ENCODE measurements around the gene BTC.
"Not testable (repeated sequence)": the region's sequence is repeated elsewhere in the genome, so short reads cannot be mapped to it uniquely, and the experiment has no call there.

Gene BTC

DNA sequence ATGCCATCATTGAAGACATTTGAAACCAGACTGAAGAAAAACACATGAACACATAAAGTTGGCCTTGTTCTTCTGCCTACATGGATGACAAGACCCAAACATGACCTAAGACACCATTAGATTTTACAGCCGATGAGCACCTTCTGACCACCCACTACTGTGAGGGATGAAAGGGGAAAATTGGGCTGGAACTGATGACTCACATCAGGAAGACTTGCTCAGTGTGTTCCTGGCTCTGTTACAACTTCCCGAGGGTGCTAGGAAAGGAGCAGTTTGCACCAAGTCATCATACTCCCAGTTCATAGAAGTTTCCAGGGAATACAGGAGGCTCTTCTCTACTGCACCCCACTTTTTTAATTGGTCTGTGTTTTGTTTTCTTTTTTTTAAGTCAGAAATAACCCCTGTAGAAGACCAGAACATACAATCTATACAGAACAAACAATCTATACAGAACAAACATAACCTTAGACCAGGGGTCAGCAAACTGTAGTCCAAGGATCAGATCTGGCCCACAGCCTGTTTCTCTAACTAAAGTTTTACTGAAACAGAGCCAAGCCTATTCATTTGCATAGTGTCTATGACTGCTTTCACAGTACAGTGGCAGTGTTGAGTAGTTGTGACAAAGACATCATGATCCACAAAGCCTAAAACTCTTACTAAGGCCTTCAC lies 25.3 kb downstream of the BTC start:
- in situ Hi-C loops (cut with HindIII; ENCODE audit: low pct_ligation_motif_present, low pct_unique_long_range_greater_than_20kb, low sequenced_read_pairs): no loop called here
- DNase-seq: peak; percentile 42

- DNase-seq: no peak
- in situ Hi-C loops (cut with HindIII; ENCODE audit: low pct_ligation_motif_present, low pct_unique_long_range_greater_than_20kb, low sequenced_read_pairs): no loop called here
These were observed 30.2 kb downstream of the BTC start for GRCh38 chr4:74764119-74764518.

- no peak for DNase-seq
- in situ Hi-C loops (cut with HindIII; ENCODE audit: low pct_ligation_motif_present, low pct_unique_long_range_greater_than_20kb, low sequenced_read_pairs): no loop called here
These were observed 35.7 kb downstream of the BTC start for GRCh38 chr4:74758551-74759145.

GRCh38 chr4:74757136-74757535 lies 37.2 kb downstream of the BTC start:
- DNase-seq: no peak
- in situ Hi-C loops (cut with HindIII; ENCODE audit: low pct_ligation_motif_present, low pct_unique_long_range_greater_than_20kb, low sequenced_read_pairs): no loop called here

- in situ Hi-C loops (cut with HindIII; ENCODE audit: low pct_ligation_motif_present, low pct_unique_long_range_greater_than_20kb, low sequenced_read_pairs): no loop called here
- no peak for DNase-seq
These were observed 38.8 kb downstream of the BTC start for GRCh38 chr4:74755486-74755885.

- in situ Hi-C loops (cut with HindIII; ENCODE audit: low pct_ligation_motif_present, low pct_unique_long_range_greater_than_20kb, low sequenced_read_pairs): no loop called here
- DNase-seq: no peak
These were observed 40.1 kb downstream of the BTC start for GRCh38 chr4:74754218-74754617.

DNA sequence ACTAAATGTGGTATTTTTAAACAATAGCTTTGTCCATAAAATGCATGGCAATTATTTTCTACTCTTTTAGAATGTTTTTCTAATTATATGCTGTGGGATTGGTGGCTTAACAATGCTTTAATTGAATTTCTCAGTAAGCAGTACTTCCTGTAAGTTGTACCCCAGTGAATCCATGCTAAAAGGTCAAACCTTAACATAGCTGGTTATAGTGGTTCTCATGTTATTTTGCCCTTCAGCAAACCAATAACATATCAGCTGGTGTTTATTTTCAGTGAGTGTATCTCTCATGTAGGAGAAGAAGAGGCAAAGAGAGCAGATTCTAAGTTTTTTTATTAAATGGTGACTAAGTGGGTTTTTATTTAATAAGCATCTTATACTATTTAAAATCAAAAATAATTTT lies 41.5 kb downstream of the BTC start:
- no peak for DNase-seq
- in situ Hi-C loops (cut with HindIII; ENCODE audit: low pct_ligation_motif_present, low pct_unique_long_range_greater_than_20kb, low sequenced_read_pairs): no loop called here

DNA sequence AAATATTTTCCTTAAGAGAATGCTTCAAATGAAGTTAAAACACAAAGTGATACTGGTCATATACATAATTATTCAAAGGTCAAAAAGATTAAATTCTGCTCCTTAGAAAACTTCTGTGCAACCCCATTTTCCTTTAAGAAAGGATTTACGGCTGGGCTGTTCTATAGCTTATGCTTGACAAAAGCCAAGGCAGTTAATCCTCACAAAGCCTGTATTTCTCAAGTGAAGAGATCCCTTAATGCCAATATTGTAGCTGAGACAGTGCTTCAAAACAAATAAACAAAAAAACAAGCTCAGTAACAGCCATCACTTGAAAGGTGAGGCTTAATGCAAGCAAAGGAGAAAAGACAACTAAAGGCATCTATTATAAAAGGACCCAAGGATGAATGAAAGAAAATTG lies 42.5 kb downstream of the BTC start:
- no peak for DNase-seq
- in situ Hi-C loops (cut with HindIII; ENCODE audit: low pct_ligation_motif_present, low pct_unique_long_range_greater_than_20kb, low sequenced_read_pairs): no loop called here

GRCh38 chr4:74751247-74751646 lies 43.1 kb downstream of the BTC start:
- in situ Hi-C loops (cut with HindIII; ENCODE audit: low pct_ligation_motif_present, low pct_unique_long_range_greater_than_20kb, low sequenced_read_pairs): no loop called here
- DNase-seq: no peak

GRCh38 chr4:74742185-74742584 lies 52.1 kb downstream of the BTC start:
- in situ Hi-C loops (cut with HindIII; ENCODE audit: low pct_ligation_motif_present, low pct_unique_long_range_greater_than_20kb, low sequenced_read_pairs): no loop called here
- no peak for DNase-seq

- in situ Hi-C loops (cut with HindIII; ENCODE audit: low pct_ligation_motif_present, low pct_unique_long_range_greater_than_20kb, low sequenced_read_pairs): no loop called here
- DNase-seq: no peak
These were observed 55.7 kb downstream of the BTC start for GRCh38 chr4:74738464-74739143.

GRCh38 chr4:74734995-74735394 lies 59.3 kb downstream of the BTC start:
- no peak for DNase-seq
- in situ Hi-C loops (cut with HindIII; ENCODE audit: low pct_ligation_motif_present, low pct_unique_long_range_greater_than_20kb, low sequenced_read_pairs): no loop called here

GRCh38 chr4:74733756-74734155 lies 60.6 kb downstream of the BTC start:
- in situ Hi-C loops (cut with HindIII; ENCODE audit: low pct_ligation_motif_present, low pct_unique_long_range_greater_than_20kb, low sequenced_read_pairs): no loop called here
- no peak for DNase-seq

- no peak for DNase-seq
- in situ Hi-C loops (cut with HindIII; ENCODE audit: low pct_ligation_motif_present, low pct_unique_long_range_greater_than_20kb, low sequenced_read_pairs): no loop called here
These were observed 69.3 kb downstream of the BTC start for GRCh38 chr4:74724979-74725378.

- DNase-seq: no peak
- in situ Hi-C loops (cut with HindIII; ENCODE audit: low pct_ligation_motif_present, low pct_unique_long_range_greater_than_20kb, low sequenced_read_pairs): no loop called here
These were observed 77.9 kb downstream of the BTC start for GRCh38 chr4:74716436-74716765.

GRCh38 chr4:74715706-74716435 lies 78.5 kb downstream of the BTC start:
- in situ Hi-C loops (cut with HindIII; ENCODE audit: low pct_ligation_motif_present, low pct_unique_long_range_greater_than_20kb, low sequenced_read_pairs): no loop called here
- no peak for DNase-seq

DNA sequence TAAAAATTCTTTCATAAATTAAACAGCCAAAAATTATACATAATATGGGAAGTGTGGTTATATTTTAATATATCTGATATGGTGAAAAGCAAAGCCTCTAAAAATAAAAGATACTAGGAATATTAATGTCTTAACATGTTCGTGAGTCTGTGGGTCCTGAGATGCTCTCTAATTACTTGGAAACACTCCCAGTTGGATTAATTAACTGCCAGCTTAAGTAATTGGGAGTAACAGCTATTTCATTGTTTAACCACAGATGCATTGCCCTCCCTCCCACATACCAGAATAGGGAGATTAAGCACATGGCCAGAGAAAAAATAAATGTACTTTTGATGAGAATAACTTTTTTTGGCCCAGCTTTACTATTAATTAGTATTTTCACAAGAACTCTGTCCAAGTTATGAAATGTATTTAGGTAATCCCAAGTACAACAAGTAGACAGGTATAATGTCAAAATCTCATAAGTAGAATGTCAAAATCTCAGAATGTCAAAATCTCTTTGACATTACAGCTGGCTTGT lies 79.7 kb downstream of the BTC start:
- in situ Hi-C loops (cut with HindIII; ENCODE audit: low pct_ligation_motif_present, low pct_unique_long_range_greater_than_20kb, low sequenced_read_pairs): no loop called here
- DNase-seq: no peak

- in situ Hi-C loops (cut with HindIII; ENCODE audit: low pct_ligation_motif_present, low pct_unique_long_range_greater_than_20kb, low sequenced_read_pairs): not testable (repeated sequence)
These were observed 86.2 kb downstream of the BTC start for GRCh38 chr4:74708135-74708534.

More at GRCh38 chr4:74708135-74708534, 86.2 kb downstream of the BTC start:
- not testable (repeated sequence) for DNase-seq

Data from ACHN (cell line).